ENCODE measurements around the gene RFNG.
A peak's percentile ranks its signal among the peaks of the same experiment; 100 is the strongest.
"Not testable (repeated sequence)": the region's sequence is repeated elsewhere in the genome, so short reads cannot be mapped to it uniquely, and the experiment has no call there.

The RFNG gene

DNA sequence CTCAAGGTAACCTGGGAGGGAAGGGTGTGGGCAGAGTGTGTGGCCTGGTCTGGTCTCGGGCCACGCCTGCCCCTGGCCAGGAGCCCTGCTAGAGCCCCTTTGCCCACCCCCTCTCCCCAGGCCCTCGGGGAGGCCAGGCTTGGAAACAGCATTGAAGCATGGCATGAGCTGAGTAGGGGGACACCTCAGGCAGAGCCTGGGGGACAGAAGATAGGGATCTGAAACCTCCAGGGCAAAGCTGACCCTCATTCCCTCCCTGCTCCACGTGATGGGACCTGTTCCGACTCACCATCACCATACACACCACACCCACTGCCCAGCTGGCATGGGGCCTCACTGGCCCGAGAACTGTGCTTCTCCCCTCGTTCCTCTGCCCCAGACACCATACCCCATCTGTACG lies 2.5 kb downstream of the RFNG start:
- FAIRE-seq (no peak), DNase-seq (ENCODE audit: extremely low spot score, insufficient read length, low read depth) (no peak)

DNA sequence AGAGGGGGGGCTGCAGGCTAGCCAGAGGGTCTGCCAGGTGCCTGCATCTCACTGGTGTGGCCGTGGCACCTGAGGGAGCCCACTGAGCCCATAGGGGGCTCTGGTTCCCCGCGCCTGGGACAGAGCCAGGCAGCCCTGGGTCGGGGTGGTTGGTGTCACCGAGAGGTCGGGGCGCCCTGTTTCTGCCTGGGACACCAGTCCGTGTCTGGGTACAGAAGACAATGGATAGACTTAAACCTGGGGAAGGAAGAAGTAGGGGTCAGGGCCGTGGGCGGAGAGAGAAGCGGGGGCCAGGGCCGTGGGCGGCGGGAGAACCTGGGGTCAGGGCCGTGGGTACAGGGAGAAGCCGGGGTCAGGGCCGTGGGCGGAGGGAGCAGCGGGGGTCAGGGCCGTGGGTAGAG lies 3.0 kb downstream of the RFNG start:
- FAIRE-seq (no peak), DNase-seq (ENCODE audit: extremely low spot score, insufficient read length, low read depth) (no peak)

DNA sequence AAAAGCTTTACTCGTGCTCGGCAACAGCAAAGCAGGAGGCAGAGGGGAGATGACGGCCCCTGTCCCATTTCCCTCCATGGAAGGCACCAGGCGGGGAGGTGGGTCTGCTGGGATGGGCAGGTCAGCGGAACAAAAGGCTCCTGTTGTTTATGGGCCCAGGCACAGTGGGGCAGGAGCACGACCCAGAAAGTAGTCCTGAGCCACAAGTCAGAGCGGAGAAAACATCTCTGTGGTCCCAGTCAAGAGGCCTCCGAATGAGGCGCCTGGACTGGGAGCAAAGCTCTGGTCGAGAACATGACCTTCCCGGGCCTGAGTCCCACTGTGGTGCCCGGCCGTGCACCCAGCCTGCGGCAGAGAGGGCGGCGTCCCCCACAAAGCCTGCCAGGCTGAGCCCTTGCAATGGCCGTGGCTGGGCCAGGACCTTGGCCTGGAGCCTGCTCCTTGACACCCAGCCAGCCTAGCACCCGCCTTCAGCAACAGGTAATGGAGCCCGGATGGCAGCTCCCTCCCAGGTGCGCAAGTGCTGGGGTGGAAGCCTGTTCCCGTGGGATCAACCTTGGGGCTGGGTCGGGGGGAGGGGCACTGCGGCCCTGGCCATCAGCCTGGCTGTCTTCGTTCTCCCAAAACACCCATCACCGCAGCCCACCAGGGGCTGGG lies 3.6 kb downstream of the RFNG start:
- FAIRE-seq = no peak
- no peak for DNase-seq (ENCODE audit: extremely low spot score, insufficient read length, low read depth)

DNA sequence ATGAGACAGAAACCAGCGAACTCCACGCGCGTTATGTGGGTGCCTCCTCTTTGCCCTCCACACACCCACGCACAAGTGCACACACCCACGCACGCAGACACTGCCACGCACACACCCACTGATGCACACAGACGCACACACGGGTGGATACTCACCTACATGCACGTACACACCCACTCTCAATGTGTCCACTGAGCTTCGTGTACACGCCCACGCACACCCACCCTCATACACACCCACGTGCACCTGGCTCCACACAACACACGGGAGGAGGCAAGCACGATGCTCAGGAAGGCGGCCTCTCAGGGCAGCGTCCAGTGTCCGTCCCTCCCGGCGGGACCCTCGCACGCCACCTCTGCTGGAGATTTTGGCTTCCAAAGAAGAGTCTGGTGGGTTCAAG lies 4.2 kb downstream of the RFNG start:
- DNase-seq (ENCODE audit: extremely low spot score, insufficient read length, low read depth) (no peak), FAIRE-seq (no peak)

DNA sequence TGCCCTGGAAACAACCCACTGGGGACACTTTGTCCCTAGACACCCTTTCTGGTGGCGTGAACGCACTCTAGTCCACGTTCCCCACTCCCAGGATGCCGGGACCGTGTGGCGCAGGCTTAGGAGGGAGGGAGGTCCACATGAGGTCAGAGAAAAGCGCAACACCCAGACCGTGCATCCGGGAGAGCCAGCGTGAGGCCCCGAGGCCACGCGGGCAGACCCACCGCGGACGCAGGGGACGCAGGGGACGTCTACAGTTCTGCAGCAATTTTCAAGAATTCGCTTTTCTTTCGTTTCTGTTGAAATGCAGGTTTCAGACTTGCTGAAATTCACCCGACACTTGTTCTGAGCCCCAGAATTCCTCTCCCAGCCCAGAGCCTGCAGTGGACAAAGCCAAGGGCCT lies 4.7 kb downstream of the RFNG start:
- FAIRE-seq (no peak), DNase-seq (ENCODE audit: extremely low spot score, insufficient read length, low read depth) (no peak)

GRCh38 chr17:82045936-82046484 lies 5.6 kb downstream of the RFNG start:
- FAIRE-seq (no peak), DNase-seq (ENCODE audit: extremely low spot score, insufficient read length, low read depth) (no peak)

DNA sequence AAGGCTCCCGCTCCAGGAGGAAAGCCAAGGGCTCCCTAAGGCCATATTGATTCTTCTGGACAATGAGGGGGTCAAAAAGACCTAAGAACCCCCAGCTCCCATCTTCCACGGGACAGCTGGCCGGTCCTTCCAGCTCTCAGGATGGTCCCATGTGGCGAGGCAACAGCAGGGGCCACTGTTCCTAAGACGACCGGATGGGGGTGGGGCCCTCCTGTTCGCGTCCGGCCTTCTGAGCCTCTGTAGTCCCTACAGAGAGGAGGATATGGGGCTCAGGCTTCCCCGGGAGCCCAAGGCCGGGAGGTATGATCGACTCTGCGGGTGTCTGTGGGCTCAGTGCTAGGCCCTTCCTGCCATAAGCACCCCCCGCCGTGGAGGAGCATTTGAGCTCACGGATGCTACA lies 8.1 kb downstream of the RFNG start:
- no peak for DNase-seq (ENCODE audit: extremely low spot score, insufficient read length, low read depth)
- FAIRE-seq = no peak

DNA sequence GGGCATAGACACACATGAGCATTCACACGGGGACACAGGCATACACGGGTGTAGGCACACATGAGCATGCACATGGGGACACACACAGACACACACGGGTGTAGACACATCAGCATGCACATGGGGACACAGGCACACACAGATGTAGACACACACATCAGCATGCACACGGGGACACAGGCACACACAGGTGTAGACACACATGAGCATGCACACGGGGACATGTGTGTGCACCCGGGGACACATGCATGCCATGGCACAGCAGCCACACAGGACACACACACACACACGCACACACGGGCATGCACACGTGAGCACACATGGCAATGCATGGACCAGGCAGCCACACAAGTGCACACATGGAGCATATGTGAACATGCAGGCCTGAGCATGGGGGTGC lies 9.0 kb downstream of the RFNG start:
- FAIRE-seq (no peak), DNase-seq (ENCODE audit: extremely low spot score, insufficient read length, low read depth) (no peak)

GRCh38 chr17:82041144-82041814 lies 10.3 kb downstream of the RFNG start:
- FAIRE-seq (no peak), DNase-seq (ENCODE audit: extremely low spot score, insufficient read length, low read depth) (no peak)

- no peak for DNase-seq (ENCODE audit: extremely low spot score, insufficient read length, low read depth)
- no peak for FAIRE-seq
Observed at GRCh38 chr17:82039695-82040299, 11.8 kb downstream of the RFNG start.

DNA sequence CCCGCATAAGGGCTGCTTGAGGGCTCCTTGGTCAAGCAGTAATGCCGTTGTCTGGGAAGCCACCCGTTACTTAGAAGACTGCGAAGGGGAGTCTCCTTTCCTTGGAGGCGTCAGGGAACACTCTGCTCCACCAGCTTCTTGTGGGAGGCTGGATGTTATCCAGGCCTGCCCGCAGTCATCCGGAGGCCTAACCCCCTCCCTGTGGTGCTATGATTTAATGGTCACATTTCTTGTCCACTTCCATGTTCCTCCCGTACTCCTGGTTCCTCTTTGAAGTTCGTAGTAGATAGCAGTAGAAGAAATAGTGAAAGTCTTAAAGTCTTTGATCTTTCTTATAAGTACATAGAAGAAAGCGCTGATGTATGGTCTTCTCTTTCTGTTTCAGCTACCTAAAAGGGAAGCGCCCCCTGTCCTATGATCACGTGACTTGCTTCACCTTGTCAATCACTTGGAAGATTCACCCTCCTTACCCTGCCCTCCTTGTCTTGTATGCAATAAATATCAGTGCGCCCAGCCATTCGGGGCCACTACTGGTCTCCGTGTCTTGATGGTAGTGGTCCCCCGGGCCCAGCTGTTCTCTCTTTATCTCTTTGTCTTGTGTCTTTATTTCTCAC lies 12.7 kb downstream of the RFNG start:
- not testable (repeated sequence) for FAIRE-seq; DNase-seq (ENCODE audit: extremely low spot score, insufficient read length, low read depth)

GRCh38 chr17:82037889-82038195 lies 13.8 kb downstream of the RFNG start:
- FAIRE-seq (no peak), DNase-seq (ENCODE audit: extremely low spot score, insufficient read length, low read depth) (no peak)

DNA sequence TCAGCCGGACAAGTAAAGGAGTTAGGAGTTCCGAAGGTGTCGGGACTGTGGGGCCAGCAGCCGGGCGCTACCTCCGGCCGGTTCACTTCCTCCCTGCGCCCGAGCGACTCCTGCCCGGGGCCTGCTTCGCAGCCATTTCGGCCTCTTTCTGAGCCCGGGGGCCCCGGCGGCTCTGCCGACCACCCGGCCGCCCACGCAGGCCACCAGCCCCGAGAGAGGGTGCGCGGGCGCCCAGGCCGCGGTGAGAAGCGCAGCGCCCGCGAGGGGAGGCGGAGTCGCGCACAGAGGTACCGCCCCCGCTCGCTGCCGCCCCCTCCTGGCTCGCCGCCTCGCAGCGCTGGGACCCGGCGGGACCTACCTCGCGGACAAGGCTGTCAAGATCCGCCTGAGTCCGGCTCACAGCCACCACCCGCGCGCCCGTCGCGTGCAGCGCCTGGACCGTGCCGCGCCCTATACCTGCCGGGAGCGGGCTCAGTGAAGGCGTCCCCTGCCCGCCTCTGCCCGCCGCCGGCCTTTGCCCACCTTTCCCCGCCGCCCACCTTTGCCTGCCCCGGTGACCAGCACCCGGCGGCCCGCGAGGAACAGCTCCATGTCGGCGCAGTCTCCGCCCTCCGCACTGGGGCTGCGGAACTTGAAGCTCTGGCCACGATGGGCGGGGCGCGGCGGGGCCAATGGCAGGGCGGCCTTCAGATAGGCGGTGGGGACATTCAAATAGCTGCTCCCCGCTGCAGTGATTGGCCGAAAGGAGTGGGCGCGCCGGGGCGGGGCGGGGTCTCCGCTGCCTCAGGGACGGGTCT lies 14.3 kb downstream of the RFNG start, which contains the start of gene DCXR:
Gene DCXR (minus strand): TSS at position 606 of the 797 bp plus-strand sequence. CDS start 15 bp downstream, at position 591.
- peak; percentile 94 for DNase-seq (ENCODE audit: extremely low spot score, insufficient read length, low read depth)

DNA sequence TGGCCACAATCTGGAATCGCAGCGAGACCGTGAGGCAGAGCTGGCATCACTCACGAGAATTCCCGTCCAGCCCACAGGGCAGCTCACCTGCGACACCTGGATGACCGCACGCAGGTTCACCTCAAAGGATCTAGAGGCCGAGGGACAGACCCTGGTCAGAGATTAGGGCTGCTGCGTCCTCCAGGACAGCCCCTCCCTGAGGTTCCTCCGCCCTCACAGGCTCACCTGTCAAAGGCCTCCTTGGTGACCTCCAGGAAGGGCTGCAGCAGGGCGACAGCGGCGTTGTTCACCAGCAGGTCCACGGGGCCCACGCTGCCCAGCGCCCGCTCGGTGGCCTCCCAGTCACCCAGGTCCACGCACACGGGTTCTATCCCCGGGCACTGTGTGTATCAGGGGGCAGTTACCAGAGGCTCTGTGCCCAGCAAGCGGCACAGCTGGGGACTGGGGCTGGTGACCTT lies 14.9 kb downstream of the RFNG start:
- FAIRE-seq (no peak), DNase-seq (ENCODE audit: extremely low spot score, insufficient read length, low read depth) (no peak)

More for the DNA sequence above, 14.3 kb downstream of the RFNG start, which contains the start of gene DCXR:
- FAIRE-seq = peak; percentile 95

DNA sequence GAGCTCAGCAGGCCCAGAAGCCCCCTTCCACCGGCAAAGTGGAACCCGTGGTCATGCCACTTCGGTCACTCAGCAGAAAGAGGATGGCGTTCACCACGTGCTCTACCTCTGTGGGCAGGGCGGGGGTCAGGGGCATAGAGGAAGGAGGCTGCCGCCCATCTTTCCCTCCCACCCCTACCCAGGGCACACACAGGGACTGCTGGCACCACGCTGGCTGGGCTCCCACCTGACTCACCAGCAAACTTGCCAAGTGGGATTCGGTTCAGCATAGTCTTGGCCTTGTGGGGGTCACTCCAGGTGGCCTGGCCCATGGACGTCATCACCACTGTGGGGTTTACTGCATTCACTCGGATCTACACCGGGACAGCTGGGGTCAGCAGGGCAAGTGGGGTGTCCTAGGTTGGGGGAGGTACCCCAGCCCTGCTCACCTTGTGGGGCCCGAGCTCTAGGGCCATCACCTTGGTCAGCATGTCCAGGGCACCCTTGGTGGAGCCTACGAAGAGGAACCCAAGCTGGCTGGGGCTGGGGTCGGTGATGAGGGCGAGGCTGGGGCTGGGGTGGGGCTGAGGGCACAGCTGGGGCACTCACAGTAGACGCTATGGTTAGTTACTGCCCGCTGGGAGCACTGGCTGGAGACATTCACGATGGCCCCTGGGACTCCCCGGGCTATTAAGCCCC lies 15.5 kb downstream of the RFNG start:
- FAIRE-seq (no peak), DNase-seq (ENCODE audit: extremely low spot score, insufficient read length, low read depth) (no peak)

DNA sequence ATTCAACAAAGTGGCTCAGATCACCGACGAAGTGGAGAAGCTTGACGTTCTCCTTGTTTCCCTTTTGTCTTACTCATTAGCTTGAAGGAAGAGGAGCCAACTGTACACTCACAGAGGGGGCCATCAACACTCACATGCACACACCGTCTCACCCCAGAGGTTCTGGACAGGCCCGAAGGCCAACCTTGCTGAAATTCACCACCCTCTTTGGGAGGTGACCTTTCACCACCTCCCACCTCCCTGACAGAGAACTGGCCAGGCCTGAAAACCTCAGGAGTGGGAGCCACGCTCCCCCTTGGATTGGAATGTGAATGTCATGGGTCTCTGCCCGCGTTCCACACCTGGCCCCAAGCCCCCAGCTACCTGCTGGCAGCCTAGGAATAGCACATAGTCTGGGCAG lies 16.1 kb downstream of the RFNG start:
- DNase-seq (ENCODE audit: extremely low spot score, insufficient read length, low read depth) = no peak
- FAIRE-seq = no peak

- no peak for FAIRE-seq
- no peak for DNase-seq (ENCODE audit: extremely low spot score, insufficient read length, low read depth)
Observed at GRCh38 chr17:82034371-82035011, 17.1 kb downstream of the RFNG start.

- FAIRE-seq (no peak), DNase-seq (ENCODE audit: extremely low spot score, insufficient read length, low read depth) (no peak)
Observed at GRCh38 chr17:82033359-82034085, 18.1 kb downstream of the RFNG start.

Measured in GM18507 (cell line).